Esophagus mucosa (tissue), 1 donor: Measurements from ENCODE around the gene DNASE1L2. TPM values are rescaled to one million over a fixed set of nuclear protein-coding genes. Genes with fewer than 3 reads are reported as not detected.
"Not testable (repeated sequence)": the region's sequence is repeated elsewhere in the genome, so short reads cannot be mapped to it uniquely, and the experiment has no call there.

Experiments used
- ATAC-seq: fragments of 200-7000 bp; cut with Tn5 transposase; one replicate; pipeline ENCODE4 v1.9.1; 2020
- total RNA-seq: library from RNA; stranded (reverse); gene quantifications from one replicate; pipeline ENCODE4 v1.2.4, GENCODE V29; 2023
- donor health status: DM: yes; HTN: yes; CAD: no.

Gene DNASE1L2, protein sequence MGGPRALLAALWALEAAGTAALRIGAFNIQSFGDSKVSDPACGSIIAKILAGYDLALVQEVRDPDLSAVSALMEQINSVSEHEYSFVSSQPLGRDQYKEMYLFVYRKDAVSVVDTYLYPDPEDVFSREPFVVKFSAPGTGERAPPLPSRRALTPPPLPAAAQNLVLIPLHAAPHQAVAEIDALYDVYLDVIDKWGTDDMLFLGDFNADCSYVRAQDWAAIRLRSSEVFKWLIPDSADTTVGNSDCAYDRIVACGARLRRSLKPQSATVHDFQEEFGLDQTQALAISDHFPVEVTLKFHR
- 0.12 TPM for total RNA-seq

DNA sequence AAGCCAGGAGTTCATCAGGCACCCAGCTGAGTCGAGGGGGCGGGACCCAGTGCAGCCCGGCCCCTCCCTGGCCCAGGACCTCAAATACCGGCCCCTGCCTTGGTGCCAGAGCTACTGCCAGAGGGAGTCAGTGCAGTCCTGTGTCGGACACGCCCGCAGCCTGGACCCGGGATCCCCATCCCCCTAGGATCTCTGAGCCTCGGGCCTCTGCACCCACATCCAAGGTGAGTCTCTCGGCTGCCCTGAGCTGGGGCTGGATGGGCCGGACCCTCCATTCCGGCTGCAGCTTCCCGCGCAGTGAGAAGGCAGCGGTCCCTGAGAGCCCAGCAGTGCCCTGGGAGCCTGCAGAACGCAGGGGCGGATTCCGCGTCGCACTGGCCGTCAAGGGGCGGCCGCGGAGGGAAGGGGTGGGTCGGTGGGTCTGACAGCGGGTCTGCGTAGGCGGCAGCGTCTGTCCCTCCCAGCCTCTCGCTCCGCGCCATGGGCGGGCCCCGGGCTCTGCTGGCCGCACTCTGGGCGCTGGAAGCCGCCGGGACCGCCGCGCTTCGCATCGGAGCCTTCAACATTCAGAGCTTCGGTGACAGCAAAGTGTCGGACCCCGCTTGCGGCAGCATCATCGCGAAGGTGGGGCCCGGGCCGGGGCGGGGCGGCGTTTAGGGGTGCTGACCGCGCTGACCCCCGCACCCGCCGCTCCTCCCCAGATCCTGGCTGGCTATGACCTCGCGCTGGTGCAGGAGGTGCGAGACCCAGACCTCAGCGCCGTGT lies at the start of gene DNASE1L2:
Gene DNASE1L2 (plus strand): TSS at position 108 of the 765 bp plus-strand sequence. CDS start 373 bp downstream, at position 481.
- ATAC-seq, result peak; percentile 18

GRCh38 chr16:2186505-2186904 lies 49.7 kb upstream of the DNASE1L2 start:
- ATAC-seq, result no peak

DNA sequence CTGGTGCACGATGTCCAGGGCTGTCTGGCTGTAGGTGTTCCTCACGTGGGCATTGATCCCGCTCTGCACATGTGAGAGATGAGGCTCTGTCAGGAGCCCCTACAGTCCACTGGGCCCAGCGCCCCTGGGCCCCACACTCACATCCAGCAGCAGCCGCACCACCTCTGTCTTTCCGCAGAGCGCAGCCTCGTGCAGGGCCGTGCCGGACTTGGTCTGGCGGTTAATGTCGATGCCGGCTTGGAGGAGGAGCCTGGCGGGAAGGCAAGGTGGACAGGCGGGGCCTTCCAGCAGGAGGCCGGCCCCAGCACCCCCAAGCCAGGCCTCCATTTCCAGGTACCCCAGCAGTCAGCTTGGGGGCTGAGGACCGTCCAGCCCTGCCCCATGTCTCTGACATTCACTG lies 49.0 kb upstream of the DNASE1L2 start:
- no peak for ATAC-seq

DNA sequence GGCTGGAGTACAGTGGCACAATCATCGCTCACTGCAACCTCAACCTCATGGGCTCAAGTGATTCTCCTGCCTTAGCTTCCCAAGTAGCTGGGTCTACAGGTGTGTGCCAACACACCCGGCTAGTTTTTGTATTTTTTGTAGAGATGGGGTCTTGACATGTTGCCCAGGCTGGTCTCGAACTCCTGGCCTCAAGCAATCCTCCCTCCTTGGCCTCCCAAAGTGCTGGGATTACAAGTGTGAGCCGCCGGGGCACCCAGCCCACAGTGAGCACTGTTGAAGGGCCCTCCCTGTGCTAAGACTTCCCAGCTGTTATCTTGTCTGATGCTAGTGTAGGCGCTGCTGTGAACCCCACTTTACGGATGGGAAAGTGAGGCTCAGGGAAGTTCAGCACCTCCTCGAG lies 47.8 kb upstream of the DNASE1L2 start:
- no peak for ATAC-seq

- ATAC-seq, result no peak
Measured at GRCh38 chr16:2189252-2189893, 46.9 kb upstream of the DNASE1L2 start.

DNA sequence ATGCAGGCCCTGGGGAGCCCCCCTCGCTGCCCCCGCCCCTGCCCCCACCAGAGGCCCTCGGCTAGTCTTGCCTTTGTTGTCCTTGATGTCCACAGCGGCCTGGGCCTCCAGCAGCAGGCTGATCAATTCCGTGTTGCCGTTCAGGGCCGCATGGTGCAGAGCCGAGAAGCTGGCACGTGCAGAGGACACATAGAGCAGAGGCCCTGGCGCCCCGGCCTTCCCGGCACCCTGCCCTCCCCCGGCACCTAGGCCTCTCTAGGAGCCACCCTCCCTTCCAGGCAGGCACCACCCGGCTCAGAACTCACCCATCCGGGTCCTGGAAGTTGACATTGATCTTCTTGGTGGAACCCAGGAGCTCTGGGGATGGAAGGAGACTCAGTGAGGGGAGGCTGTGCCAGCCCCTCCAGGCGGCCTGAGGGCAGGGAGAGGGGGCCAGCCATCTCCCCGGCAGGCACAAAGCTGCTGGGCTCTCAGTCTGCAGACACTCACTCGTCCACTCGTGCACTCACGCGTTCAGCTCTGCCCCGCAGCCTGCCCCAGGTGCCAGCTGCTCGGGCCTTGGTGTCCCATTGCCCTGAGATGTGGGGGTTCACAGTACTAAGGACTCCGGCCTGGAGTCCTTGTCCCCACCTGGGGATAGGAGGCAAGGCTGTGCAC lies 46.1 kb upstream of the DNASE1L2 start:
- ATAC-seq, result no peak

- no peak for ATAC-seq
Measured at GRCh38 chr16:2190659-2191445, 45.4 kb upstream of the DNASE1L2 start.

- no peak for ATAC-seq
Measured at GRCh38 chr16:2191446-2191706, 44.9 kb upstream of the DNASE1L2 start.

DNA sequence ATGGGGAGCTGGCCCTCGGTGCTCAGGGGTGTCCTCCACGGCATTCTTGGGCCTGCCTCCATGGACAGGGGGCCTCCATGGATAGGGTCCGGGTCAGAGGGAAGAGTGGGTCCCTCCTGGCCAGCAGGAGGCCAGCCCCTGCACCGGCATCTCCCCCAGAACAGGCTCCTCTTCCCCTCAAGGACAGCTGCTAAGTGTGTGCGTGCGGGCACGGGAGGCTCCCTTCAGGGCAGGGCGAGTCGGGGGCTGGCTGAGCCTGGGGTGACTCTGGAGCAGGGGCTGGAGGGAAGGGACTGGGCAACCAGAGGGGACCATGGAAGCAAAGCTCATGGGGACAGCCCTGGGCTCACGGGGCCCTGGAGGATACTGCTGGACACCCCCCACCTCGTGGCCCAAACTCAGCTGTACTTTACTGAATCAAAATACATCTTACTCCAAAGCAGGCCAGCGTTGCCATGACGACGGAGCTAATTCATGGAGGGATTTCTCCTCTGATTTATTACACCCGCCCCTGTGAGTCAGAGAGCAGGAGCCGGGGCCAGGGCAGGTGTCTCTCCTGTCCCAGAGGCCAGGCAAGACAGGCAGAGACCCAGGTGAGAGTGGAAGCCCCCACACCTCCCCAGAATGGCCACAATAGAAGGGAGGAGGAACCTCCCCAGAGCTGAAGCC lies 41.9 kb upstream of the DNASE1L2 start:
- peak; percentile 7 for ATAC-seq

DNA sequence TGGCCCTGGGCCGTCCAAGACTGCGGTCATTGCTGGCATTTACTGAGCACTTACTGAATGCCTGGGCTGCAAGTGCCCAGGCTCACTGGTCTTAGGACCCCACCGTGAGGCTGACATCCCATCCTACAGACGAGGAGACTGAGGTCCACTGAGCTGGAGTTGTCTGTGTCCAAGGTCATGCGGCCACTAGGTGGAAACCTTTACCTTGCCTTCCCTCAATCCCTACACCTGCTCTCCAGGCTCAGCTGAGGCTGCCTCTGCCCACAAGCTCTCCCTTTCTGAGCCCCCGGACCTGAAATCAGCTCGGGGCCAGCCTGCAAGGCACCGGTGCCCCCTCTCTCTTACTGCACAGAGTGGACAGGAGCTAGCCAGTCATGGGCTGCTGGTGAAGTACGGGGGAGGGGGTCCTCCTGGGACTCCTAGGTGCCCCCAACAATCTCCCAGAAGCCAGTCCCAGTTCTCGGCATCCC lies 41.4 kb upstream of the DNASE1L2 start:
- peak; percentile 65 for ATAC-seq

- ATAC-seq, result peak; percentile 19
Measured at GRCh38 chr16:2195322-2196161, 40.7 kb upstream of the DNASE1L2 start.

DNA sequence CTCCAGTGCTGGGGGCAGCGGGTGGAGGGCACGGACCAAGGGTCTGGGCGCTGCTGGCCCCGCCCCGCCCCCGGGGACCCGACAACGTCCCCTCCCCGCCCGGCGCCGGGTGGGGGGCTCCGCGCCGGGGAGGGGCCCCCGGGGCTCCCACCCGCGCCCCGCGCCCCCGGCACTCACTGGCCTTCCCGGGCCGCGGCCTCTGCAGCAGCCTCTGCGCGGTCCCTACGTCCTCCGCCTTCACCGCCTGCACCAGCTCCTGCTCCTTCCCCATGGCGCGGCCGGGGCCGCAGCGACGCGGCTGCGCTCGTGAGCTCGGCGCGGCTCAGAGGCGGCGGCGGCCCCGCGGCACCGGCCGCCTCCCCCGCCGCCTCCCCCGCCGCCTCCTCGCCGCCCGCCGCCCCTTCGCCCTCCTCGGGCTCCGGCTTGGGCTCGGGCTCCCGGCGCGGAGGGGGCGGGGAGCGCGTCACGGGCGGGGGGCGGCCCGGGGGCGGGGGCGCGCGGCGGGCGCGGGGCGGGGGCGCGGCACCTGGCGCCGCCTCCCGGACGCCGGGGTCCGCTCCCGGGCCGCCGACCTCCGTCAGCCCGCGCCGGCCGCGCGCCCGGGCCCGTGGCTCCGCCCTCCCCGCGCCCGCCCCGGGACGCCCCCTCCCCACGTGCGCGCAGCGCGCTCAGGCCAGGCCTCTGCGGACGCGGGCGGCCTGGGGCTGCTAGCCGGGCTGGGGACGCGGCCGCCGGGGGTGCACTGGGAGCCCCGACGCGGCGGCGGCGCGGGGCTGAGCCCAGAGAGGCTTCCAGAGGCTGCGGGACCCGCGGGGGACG lies 39.9 kb upstream of the DNASE1L2 start, which contains the start of gene CASKIN1:
Gene CASKIN1 (minus strand): TSS at position 444 of the 819 bp plus-strand sequence. CDS start 173 bp downstream, at position 271.
- ATAC-seq, result no peak

GRCh38 chr16:2196981-2197511 lies 39.2 kb upstream of the DNASE1L2 start:
- ATAC-seq, result no peak

DNA sequence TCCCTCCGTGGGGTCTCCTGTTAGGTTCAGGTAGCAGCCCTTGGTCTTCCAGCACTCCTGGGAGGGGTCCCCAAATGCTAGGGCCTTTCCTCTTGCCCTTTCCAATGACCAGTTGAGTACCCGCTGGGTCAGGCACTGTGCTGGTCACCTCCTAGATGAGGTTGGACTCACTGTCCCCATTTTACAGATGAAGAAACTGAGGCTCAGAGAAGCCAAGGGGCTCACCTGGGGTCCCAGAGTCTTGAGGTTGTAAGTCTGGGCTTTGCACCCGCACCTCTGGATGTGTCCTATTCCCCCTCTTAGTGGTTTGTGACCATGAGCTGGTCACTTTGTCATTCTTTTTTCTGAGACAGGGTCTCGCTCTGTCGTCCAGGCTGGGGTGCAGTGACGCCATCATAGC lies 38.5 kb upstream of the DNASE1L2 start:
- ATAC-seq, result no peak

- ATAC-seq, result no peak
Measured at GRCh38 chr16:2198283-2198682, 38.0 kb upstream of the DNASE1L2 start.

- no peak for ATAC-seq
Measured at GRCh38 chr16:2199095-2199494, 37.1 kb upstream of the DNASE1L2 start.

GRCh38 chr16:2199621-2200139 lies 36.6 kb upstream of the DNASE1L2 start:
- no peak for ATAC-seq

- ATAC-seq, result no peak
Measured at GRCh38 chr16:2200313-2200712, 35.9 kb upstream of the DNASE1L2 start.

GRCh38 chr16:2203119-2203688 lies 33.0 kb upstream of the DNASE1L2 start:
- not testable (repeated sequence) for ATAC-seq
